Keratinocyte (primary cell): ENCODE data around the gene NUTM2F. TPM values are rescaled to one million over a fixed set of nuclear protein-coding genes. Genes with fewer than 3 reads are reported as not detected.

Source experiments
- DNase-seq: peaks from one replicate; pipeline ENCODE4 v3.0.0-alpha.2; 2011; ENCODE audit warnings: low read depth, missing footprints, low spot score
- FAIRE-seq: peaks from 2 replicates; lab custom pipeline; 2011; peaks lifted over from hg19 to GRCh38; lab: Jason Lieb, UNC
- H2AFZ ChIP-seq: 2 replicates; pipeline ENCODE4 v1.6.0; 2012; ENCODE audit warnings: low read length, control low read depth, inconsistent platforms; ENCODE audit not compliant: control insufficient read depth
- H3K27ac ChIP-seq: 2 replicates; pipeline ENCODE4 v1.5.1; 2011; ENCODE audit warnings: low read length; ENCODE audit not compliant: control insufficient read depth, insufficient read depth
- H3K27me3 ChIP-seq: 3 replicates; pipeline ENCODE4 v1.6.0; 2011; ENCODE audit warnings: low read length; ENCODE audit not compliant: control insufficient read depth, insufficient read depth; ENCODE audit errors: extremely low read depth
- H3K36me3 ChIP-seq, 2 experiments: 2 replicates in 1 of 2; 3 replicates in 1 of 2; pipeline ENCODE4 v1.5.1; 2011; ENCODE audit warnings: low read length in 2 of 2, mild to moderate bottlenecking in 1 of 2; ENCODE audit not compliant: control insufficient read depth in 2 of 2, insufficient read depth in 2 of 2; ENCODE audit errors: extremely low read depth in 1 of 2
- H3K4me1 ChIP-seq: 3 replicates; pipeline ENCODE4 v1.5.1; 2011; ENCODE audit warnings: low read length; ENCODE audit not compliant: control insufficient read depth, insufficient read depth; ENCODE audit errors: extremely low read depth
- H3K4me2 ChIP-seq: 3 replicates; pipeline ENCODE4 v1.6.0; 2011; ENCODE audit warnings: low read depth, low read length; ENCODE audit not compliant: control insufficient read depth, insufficient read depth; ENCODE audit errors: extremely low read depth
- H3K4me3 ChIP-seq, 3 experiments: fragments of 200-600 bp in 1 of 3; sonication (generic) in 1 of 3; 2 replicates in 2 of 3; 3 replicates in 1 of 3; pipeline ENCODE4 v1.5.1; 2011 to 2016; ENCODE audit warnings: low read length in 3 of 3, mild to moderate bottlenecking in 3 of 3, control low read depth in 2 of 3, inconsistent platforms in 1 of 3, low read depth in 1 of 3, mixed read lengths in 1 of 3, mixed run types in 1 of 3, moderate library complexity in 1 of 3; ENCODE audit not compliant: control insufficient read depth in 2 of 3, insufficient read depth in 2 of 3; ENCODE audit errors: extremely low read depth in 1 of 3
- H3K79me2 ChIP-seq: 2 replicates; pipeline ENCODE4 v1.6.0; 2012; ENCODE audit warnings: low read length; ENCODE audit not compliant: control insufficient read depth, insufficient read depth
- H3K9ac ChIP-seq: 3 replicates; pipeline ENCODE4 v1.6.0; 2011; ENCODE audit warnings: low read length; ENCODE audit not compliant: control insufficient read depth, insufficient read depth; ENCODE audit errors: extremely low read depth
- H3K9me1 ChIP-seq: 3 replicates; pipeline ENCODE4 v1.6.0; 2011; ENCODE audit warnings: low read length; ENCODE audit not compliant: control insufficient read depth, insufficient read depth; ENCODE audit errors: extremely low read depth
- H3K9me3 ChIP-seq: 2 replicates; pipeline ENCODE4 v1.5.1; 2012; ENCODE audit warnings: low read depth, low read length; ENCODE audit not compliant: control insufficient read depth
- H4K20me1 ChIP-seq: 3 replicates; pipeline ENCODE4 v1.6.0; 2011; ENCODE audit warnings: low read length; ENCODE audit not compliant: control insufficient read depth, insufficient read depth; ENCODE audit errors: extremely low read depth
- EZH2 ChIP-seq: IDR thresholded peaks from one replicate; pipeline ENCODE4 v1.6.1; 2012; ENCODE audit warnings: inconsistent platforms, mild to moderate bottlenecking, low read length, moderate library complexity
- dilution Hi-C: fragments of 300-500 bp; cut with MboI; formaldehyde crosslinking; loops from one replicate; pipeline ENCODE4 v1.7.0; 2020; ENCODE audit warnings: low sequenced_read_pairs; ENCODE audit not compliant: extremely low pct_ligation_motif_present
- polyA plus RNA-seq, 5 experiments: library from polyadenylated mRNA; depleted of rRNA in 3 of 5; stranded (reverse) in 3 of 5; stranded (forward) in 1 of 5; unstranded in 1 of 5; fragments of >200 nt; gene quantifications; 1 replicate in 1 of 5; 2 replicates in 3 of 5; 3 replicates in 1 of 5; pipeline versions ENCODE4 v1.2.1 to v1.2.3, GENCODE V29; 2011 to 2012; ENCODE audit warnings: missing spikeins in 2 of 5, low read depth in 1 of 5, low replicate concordance in 1 of 5
- TF ChIP-seq, protein P1 (sequence below), 3 experiments: IDR thresholded peaks in 1 of 3; conservative IDR thresholded peaks in 1 of 3; optimal IDR thresholded peaks in 1 of 3; 2 replicates in 2 of 3; 3 replicates in 1 of 3; pipeline versions ENCODE3 to v1.5.1; 2011; ENCODE audit warnings: low read length in 3 of 3, mild to moderate bottlenecking in 3 of 3, moderate library complexity in 2 of 3, control low read depth in 1 of 3, inconsistent platforms in 1 of 3; ENCODE audit not compliant: insufficient read depth in 2 of 3; ENCODE audit errors: extremely low read depth in 1 of 3

The NUTM2F gene
- polyA plus RNA-seq, 1 donor (not counting 4 experiments of a cell fraction or from before 2014, with no cell fraction given) = not detected

DNA sequence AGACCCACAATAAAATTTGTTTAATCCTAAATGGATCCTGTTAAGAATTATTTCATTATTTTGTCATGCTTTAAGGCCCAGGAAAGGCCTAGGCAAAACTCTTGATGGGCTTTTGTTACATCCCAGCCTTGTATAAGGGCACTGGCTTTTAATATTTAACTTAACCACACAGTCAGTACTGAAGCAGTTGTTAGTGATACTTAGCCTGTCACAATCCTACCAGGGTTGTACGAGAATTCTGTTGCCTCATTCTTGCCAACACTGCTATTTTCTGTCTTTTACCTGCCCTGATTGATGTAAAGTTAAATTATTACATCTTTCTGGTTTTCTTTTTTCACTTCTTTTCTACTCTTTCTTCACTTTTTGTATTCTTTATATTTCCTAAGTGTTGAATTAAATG lies 58.4 kb downstream of the NUTM2F start:
- Histone ChIP-seq H3K4me2 (no peak overlapping the region), H3K79me2 (peaks cover 8% of the 10 kb centered on the region), H3K9me3 (no peaks in the 10 kb centered on the region), H3K4me1 (peaks cover 4% of the 10 kb centered on the region), H3K9ac (no peak overlapping the region), H3K4me3 (no peak overlapping the region), H3K36me3 (no peaks in the 10 kb centered on the region), H4K20me1 (no peaks in the 10 kb centered on the region), H3K27ac (no peak overlapping the region), H3K27me3 (no peaks in the 10 kb centered on the region), H2AFZ (no peak overlapping the region), H3K9me1 (no peaks in the 10 kb centered on the region)
- TF ChIP-seq, protein P1, sequence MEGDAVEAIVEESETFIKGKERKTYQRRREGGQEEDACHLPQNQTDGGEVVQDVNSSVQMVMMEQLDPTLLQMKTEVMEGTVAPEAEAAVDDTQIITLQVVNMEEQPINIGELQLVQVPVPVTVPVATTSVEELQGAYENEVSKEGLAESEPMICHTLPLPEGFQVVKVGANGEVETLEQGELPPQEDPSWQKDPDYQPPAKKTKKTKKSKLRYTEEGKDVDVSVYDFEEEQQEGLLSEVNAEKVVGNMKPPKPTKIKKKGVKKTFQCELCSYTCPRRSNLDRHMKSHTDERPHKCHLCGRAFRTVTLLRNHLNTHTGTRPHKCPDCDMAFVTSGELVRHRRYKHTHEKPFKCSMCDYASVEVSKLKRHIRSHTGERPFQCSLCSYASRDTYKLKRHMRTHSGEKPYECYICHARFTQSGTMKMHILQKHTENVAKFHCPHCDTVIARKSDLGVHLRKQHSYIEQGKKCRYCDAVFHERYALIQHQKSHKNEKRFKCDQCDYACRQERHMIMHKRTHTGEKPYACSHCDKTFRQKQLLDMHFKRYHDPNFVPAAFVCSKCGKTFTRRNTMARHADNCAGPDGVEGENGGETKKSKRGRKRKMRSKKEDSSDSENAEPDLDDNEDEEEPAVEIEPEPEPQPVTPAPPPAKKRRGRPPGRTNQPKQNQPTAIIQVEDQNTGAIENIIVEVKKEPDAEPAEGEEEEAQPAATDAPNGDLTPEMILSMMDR (optimal IDR thresholded peaks at IDR 0.05 in 1 of 3, IDR thresholded peaks at IDR 0.05 in 1 of 3, conservative IDR thresholded peaks at IDR 0.05 in 1 of 3; ENCODE audit: extremely low read depth in 1 of 3, insufficient read depth in 2 of 3, low read length in 3 of 3) = no peak
- TF ChIP-seq EZH2 = no peak
- DNase-seq (no peak), FAIRE-seq (no peak)
- dilution Hi-C loops = no loop called here

DNA sequence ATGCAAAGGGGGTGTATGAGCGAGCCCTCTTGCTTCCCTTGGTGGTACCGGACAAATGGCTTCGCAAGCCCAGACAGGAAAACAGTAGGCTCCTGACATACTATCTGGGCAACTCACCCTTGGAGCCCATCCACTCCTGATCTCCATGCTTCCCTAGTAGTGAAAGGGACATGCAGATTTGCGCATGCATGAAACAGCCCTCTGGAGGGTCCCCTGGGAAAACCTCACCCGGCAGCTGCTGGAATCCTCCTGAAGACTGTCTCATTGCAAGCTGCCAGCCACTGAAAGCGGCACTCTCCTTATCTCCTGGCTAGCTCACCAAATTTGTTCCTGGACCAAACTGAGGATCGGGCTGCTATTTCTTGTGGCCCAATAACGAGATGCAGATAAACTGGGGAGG lies 59.2 kb downstream of the NUTM2F start:
- no peaks in the 10 kb centered on the region for H3K9me3 ChIP-seq
- DNase-seq = no peak

More for the DNA sequence above, 59.2 kb downstream of the NUTM2F start:
- no peaks in the 10 kb centered on the region for H3K36me3 ChIP-seq
- H3K4me3 ChIP-seq = no peak overlapping the region
- H4K20me1 ChIP-seq = no peaks in the 10 kb centered on the region
- H3K27ac ChIP-seq = no peak overlapping the region
- FAIRE-seq = no peak
- no peak overlapping the region for H2AFZ ChIP-seq
- H3K9me1 ChIP-seq = no peaks in the 10 kb centered on the region
- H3K27me3 ChIP-seq = no peaks in the 10 kb centered on the region
- no peak for TF ChIP-seq EZH2
- TF ChIP-seq, protein P1 (optimal IDR thresholded peaks at IDR 0.05 in 1 of 3, IDR thresholded peaks at IDR 0.05 in 1 of 3, conservative IDR thresholded peaks at IDR 0.05 in 1 of 3; ENCODE audit: extremely low read depth in 1 of 3, insufficient read depth in 2 of 3, low read length in 3 of 3) = no peak
- no peak overlapping the region for H3K4me2 ChIP-seq
- H3K9ac ChIP-seq = no peak overlapping the region
- dilution Hi-C loops = no loop called here
- H3K79me2 ChIP-seq = peaks cover 8% of the 10 kb centered on the region
- H3K4me1 ChIP-seq = peaks cover 4% of the 10 kb centered on the region

Other genes with a start within 250 kb of the NUTM2F start
- gene PTPDC1, start 244.2 kb downstream of the NUTM2F start, polyA plus RNA-seq = 4.4 to 8.2 TPM (median 7.5 TPM) in 3 replicates
- 1.3 to 4.0 TPM (median 3.7 TPM) in 3 replicates for gene ZNF169, start 69.3 kb downstream of the NUTM2F start, polyA plus RNA-seq
- gene PCAT7, start 226.4 kb upstream of the NUTM2F start, polyA plus RNA-seq = not detected in 3 replicates